ENCODE measurements around the gene NUP62. TPM values are rescaled to one million over a fixed set of nuclear protein-coding genes. Genes with fewer than 3 reads are reported as not detected.
"Not testable (repeated sequence)": the region's sequence is repeated elsewhere in the genome, so short reads cannot be mapped to it uniquely, and the experiment has no call there.

Gene NUP62
- total and polyA plus RNA-seq, 10 donors = 17.3 to 60.9 (median 46.1) TPM

DNA sequence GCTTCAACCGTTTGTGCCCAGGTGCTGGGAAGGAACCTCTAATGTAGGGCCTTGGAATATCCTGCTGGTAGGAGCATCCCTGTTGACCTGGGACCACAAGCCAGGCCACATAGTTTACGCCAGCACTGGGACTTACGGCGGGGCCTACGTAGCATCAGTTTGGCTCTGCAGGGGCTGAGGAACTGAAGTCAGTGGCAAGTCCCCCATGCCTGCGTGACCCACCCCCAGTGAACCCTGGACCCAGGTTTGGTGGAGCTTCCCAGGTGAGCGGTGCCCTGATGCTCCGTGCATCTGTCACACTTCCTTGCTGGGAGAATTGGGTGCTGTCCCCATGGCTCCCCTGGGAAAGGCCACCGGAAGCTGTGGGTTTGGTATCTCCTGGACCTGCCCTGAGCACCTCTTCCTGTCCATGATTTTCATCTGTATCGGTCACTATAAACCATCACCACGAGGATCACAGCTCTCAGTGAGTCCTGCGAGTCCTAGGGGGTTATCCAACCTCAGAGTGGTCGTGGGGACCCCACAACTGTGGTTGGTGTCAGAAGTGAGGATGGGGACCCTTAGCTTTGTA is 21.7 kb upstream of the NUP62 start:
- Histone ChIP-seq H3K9me3 (no peaks in the 10 kb centered on the region), H3K27me3 (replicated peaks in 1 of 7) (peaks cover 0 to 27% (median 0%) of the 10 kb centered on the region in 7 donors), H3K4me1 (peaks cover 25 to 66% (median 48%) of the 10 kb centered on the region in 6 donors), H3K27ac (peak overlapping the region in 5 of 8 donors; percentile 64 to 87 (median 76)), H3K36me3 (peaks cover 0 to 54% (median 4%) of the 10 kb centered on the region in 6 donors), H3K4me3 (no peak overlapping the region)
- intact Hi-C loops (cut with DNase I; ENCODE audit: low total_unique reads) = no loop called here
- WGBS, 5 donors = 60 to 84% (median 74%) methylated on average over 12 to 13 of the region's 13 CpGs
- no peak for TF ChIP-seq POLR2AphosphoS5 (IDR thresholded peaks at IDR 0.05)
- no peak for TF ChIP-seq POLR2A (IDR thresholded peaks at IDR 0.05)
- TF ChIP-seq, protein P1, sequence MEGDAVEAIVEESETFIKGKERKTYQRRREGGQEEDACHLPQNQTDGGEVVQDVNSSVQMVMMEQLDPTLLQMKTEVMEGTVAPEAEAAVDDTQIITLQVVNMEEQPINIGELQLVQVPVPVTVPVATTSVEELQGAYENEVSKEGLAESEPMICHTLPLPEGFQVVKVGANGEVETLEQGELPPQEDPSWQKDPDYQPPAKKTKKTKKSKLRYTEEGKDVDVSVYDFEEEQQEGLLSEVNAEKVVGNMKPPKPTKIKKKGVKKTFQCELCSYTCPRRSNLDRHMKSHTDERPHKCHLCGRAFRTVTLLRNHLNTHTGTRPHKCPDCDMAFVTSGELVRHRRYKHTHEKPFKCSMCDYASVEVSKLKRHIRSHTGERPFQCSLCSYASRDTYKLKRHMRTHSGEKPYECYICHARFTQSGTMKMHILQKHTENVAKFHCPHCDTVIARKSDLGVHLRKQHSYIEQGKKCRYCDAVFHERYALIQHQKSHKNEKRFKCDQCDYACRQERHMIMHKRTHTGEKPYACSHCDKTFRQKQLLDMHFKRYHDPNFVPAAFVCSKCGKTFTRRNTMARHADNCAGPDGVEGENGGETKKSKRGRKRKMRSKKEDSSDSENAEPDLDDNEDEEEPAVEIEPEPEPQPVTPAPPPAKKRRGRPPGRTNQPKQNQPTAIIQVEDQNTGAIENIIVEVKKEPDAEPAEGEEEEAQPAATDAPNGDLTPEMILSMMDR (IDR thresholded peaks at IDR 0.05 in 8 of 11, conservative IDR thresholded peaks at IDR 0.05 in 3 of 11) = no peak
- DNase-seq = peak; percentile 54

GRCh38 chr19:49950590-49950948 is 21.3 kb upstream of the NUP62 start:
- intact Hi-C loops (cut with DNase I; ENCODE audit: low total_unique reads) = no loop called here
- Histone ChIP-seq H3K9me3 (no peaks in the 10 kb centered on the region), H3K36me3 (peaks cover 0 to 56% (median 4%) of the 10 kb centered on the region in 6 donors), H3K4me3 (no peak overlapping the region), H3K27ac (peak overlapping the region in 2 of 8 donors; percentile 27 to 77), H3K4me1 (peaks cover 25 to 63% (median 46%) of the 10 kb centered on the region in 6 donors), H3K27me3 (replicated peaks in 1 of 7) (peaks cover 0 to 27% (median 0%) of the 10 kb centered on the region in 7 donors)
- WGBS, 5 donors = 79 to 90% (median 84%) methylated on average over 5 of the region's 5 CpGs
- TF ChIP-seq POLR2AphosphoS5 (IDR thresholded peaks at IDR 0.05) (no peak), POLR2A (IDR thresholded peaks at IDR 0.05) (no peak)
- TF ChIP-seq, protein P1 (IDR thresholded peaks at IDR 0.05 in 8 of 11, conservative IDR thresholded peaks at IDR 0.05 in 3 of 11) = no peak
- peak; percentile 30 for DNase-seq

- Histone ChIP-seq H3K4me1 (peaks cover 22 to 61% (median 43%) of the 10 kb centered on the region in 6 donors), H3K9me3 (no peaks in the 10 kb centered on the region), H3K36me3 (peaks cover 0 to 58% (median 4%) of the 10 kb centered on the region in 6 donors), H3K4me3 (no peak overlapping the region), H3K27me3 (replicated peaks in 1 of 7) (peaks cover 0 to 27% (median 0%) of the 10 kb centered on the region in 7 donors), H3K27ac (peak overlapping the region in 2 of 8 donors; percentile 27 to 77)
- peak; percentile 41 for DNase-seq
- WGBS, 5 donors = 63 to 85% (median 82%) methylated on average over 11 of the region's 11 CpGs
- intact Hi-C loops (cut with DNase I; ENCODE audit: low total_unique reads) = no loop called here
- TF ChIP-seq, protein P1 (IDR thresholded peaks at IDR 0.05 in 8 of 11, conservative IDR thresholded peaks at IDR 0.05 in 3 of 11) = no peak
- TF ChIP-seq POLR2A (IDR thresholded peaks at IDR 0.05) (no peak), POLR2AphosphoS5 (IDR thresholded peaks at IDR 0.05) (peak in 2 of 3 donors; percentile 12 to 38)
Measured at GRCh38 chr19:49949742-49950589, 20.7 kb upstream of the NUP62 start.

- 83 to 92% (median 89%) methylated on average over 8 of the region's 8 CpGs for WGBS, 5 donors
- intact Hi-C loops (cut with DNase I; ENCODE audit: low total_unique reads) = no loop called here
- peaks cover 0 to 53% (median 4%) of the 10 kb centered on the region in 6 donors for H3K36me3 ChIP-seq
- no peak overlapping the region for H3K27ac ChIP-seq
- H3K4me3 ChIP-seq = no peak overlapping the region
- peaks cover 0 to 29% (median 7%) of the 10 kb centered on the region in 6 donors for H3K4me1 ChIP-seq
- no peaks in the 10 kb centered on the region for H3K9me3 ChIP-seq
- DNase-seq = peak; percentile 16
- no peak for TF ChIP-seq POLR2AphosphoS5 (IDR thresholded peaks at IDR 0.05)
- TF ChIP-seq, protein P1 (IDR thresholded peaks at IDR 0.05 in 8 of 11, conservative IDR thresholded peaks at IDR 0.05 in 3 of 11) = no peak
- no peak for TF ChIP-seq POLR2A (IDR thresholded peaks at IDR 0.05)
- peaks cover 0 to 19% (median 0%) of the 10 kb centered on the region in 7 donors for H3K27me3 ChIP-seq (replicated peaks in 1 of 7)
Measured at GRCh38 chr19:49946415-49946814, 17.1 kb upstream of the NUP62 start.

DNA sequence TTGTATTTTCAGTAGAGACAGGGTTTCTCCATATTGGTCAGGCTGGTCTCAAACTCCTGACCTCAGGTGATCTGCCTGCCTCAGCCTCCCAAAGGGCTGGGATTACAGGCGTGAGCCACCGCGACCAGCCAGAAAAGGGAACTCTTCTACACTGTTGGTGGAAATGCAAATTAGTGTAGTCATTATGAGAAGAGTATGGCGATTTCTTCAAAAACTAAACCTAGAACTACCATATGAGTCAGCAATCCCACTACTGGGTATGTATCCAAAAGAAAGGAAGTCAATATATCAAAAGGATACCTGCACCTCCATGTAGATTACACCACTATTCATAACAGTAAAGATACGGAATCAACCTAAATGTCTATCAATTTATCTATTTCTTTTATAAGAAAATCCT is 15.3 kb upstream of the NUP62 start:
- 51 to 76% (median 65%) methylated on average over 5 of the region's 5 CpGs for WGBS, 5 donors
- peak overlapping the region in 2 of 8 donors; percentile 34 to 38 for H3K27ac ChIP-seq
- peaks cover 0 to 34% (median 0%) of the 10 kb centered on the region in 6 donors for H3K36me3 ChIP-seq
- H3K9me3 ChIP-seq; intact Hi-C loops (cut with DNase I; ENCODE audit: low total_unique reads); H3K27me3 ChIP-seq (replicated peaks in 1 of 7); H3K4me3 ChIP-seq: not testable (repeated sequence)
- H3K4me1 ChIP-seq = peaks cover 0 to 16% (median 0%) of the 10 kb centered on the region in 6 donors
- peak; percentile 13 for DNase-seq

All from spleen (tissue), 11 donors.